Measurements from ENCODE around the gene KNDC1.

KNDC1 gene

GRCh38 chr10:133123746-133124356 lies 36.2 kb upstream of the KNDC1 start:
- H3K9ac ChIP-seq (ENCODE audit: low read length) = no peak overlapping the region
- no peak overlapping the region for H2AFZ ChIP-seq (ENCODE audit: low read depth, low read length)
- no peak for TF ChIP-seq EZH2phosphoT487 (IDR thresholded peaks at IDR 0.05; ENCODE audit: low read depth)
- no peak for TF ChIP-seq CTCF (IDR thresholded peaks at IDR 0.05; ENCODE audit: low read depth, low read length)
- H3K27ac ChIP-seq (ENCODE audit: low read length) = no peak overlapping the region
- no peaks in the 10 kb centered on the region for H4K20me1 ChIP-seq (ENCODE audit: insufficient read depth, low read length)
- H3K79me2 ChIP-seq (ENCODE audit: low read length) = no peaks in the 10 kb centered on the region
- no peak overlapping the region for H3K4me2 ChIP-seq (ENCODE audit: low read length)
- no peaks in the 10 kb centered on the region for H3K4me1 ChIP-seq (ENCODE audit: low read length)
- no peaks in the 10 kb centered on the region for H3K9me3 ChIP-seq (ENCODE audit: insufficient read depth, low read length)
- no peaks in the 10 kb centered on the region for H3K36me3 ChIP-seq (replicated peaks; ENCODE audit: low read depth, low read length)
- no peak overlapping the region for H3K4me3 ChIP-seq (ENCODE audit: low read length)
- H3K27me3 ChIP-seq (ENCODE audit: low read depth, low read length) = no peaks in the 10 kb centered on the region

GRCh38 chr10:133124357-133125211 lies 35.4 kb upstream of the KNDC1 start:
- H3K36me3 ChIP-seq (replicated peaks; ENCODE audit: low read depth, low read length) = no peaks in the 10 kb centered on the region
- no peak overlapping the region for H2AFZ ChIP-seq (ENCODE audit: low read depth, low read length)
- H3K4me2 ChIP-seq (ENCODE audit: low read length) = no peak overlapping the region
- no peak overlapping the region for H3K9ac ChIP-seq (ENCODE audit: low read length)
- no peaks in the 10 kb centered on the region for H3K9me3 ChIP-seq (ENCODE audit: insufficient read depth, low read length)
- TF ChIP-seq EZH2phosphoT487 (IDR thresholded peaks at IDR 0.05; ENCODE audit: low read depth) (no peak), CTCF (IDR thresholded peaks at IDR 0.05; ENCODE audit: low read depth, low read length) (no peak)
- no peaks in the 10 kb centered on the region for H4K20me1 ChIP-seq (ENCODE audit: insufficient read depth, low read length)
- H3K79me2 ChIP-seq (ENCODE audit: low read length) = no peaks in the 10 kb centered on the region
- no peaks in the 10 kb centered on the region for H3K27me3 ChIP-seq (ENCODE audit: low read depth, low read length)
- H3K4me3 ChIP-seq (ENCODE audit: low read length) = no peak overlapping the region
- no peak overlapping the region for H3K27ac ChIP-seq (ENCODE audit: low read length)
- no peaks in the 10 kb centered on the region for H3K4me1 ChIP-seq (ENCODE audit: low read length)

- Histone ChIP-seq H3K27ac (ENCODE audit: low read length) (no peak overlapping the region), H3K27me3 (ENCODE audit: low read depth, low read length) (no peaks in the 10 kb centered on the region), H3K9ac (ENCODE audit: low read length) (no peak overlapping the region), H3K4me1 (ENCODE audit: low read length) (no peaks in the 10 kb centered on the region), H2AFZ (ENCODE audit: low read depth, low read length) (no peak overlapping the region), H3K9me3 (ENCODE audit: insufficient read depth, low read length) (no peaks in the 10 kb centered on the region), H4K20me1 (ENCODE audit: insufficient read depth, low read length) (no peaks in the 10 kb centered on the region), H3K36me3 (replicated peaks; ENCODE audit: low read depth, low read length) (no peaks in the 10 kb centered on the region), H3K4me3 (ENCODE audit: low read length) (no peak overlapping the region), H3K4me2 (ENCODE audit: low read length) (no peak overlapping the region), H3K79me2 (ENCODE audit: low read length) (no peaks in the 10 kb centered on the region)
- no peak for TF ChIP-seq CTCF (IDR thresholded peaks at IDR 0.05; ENCODE audit: low read depth, low read length)
- no peak for TF ChIP-seq EZH2phosphoT487 (IDR thresholded peaks at IDR 0.05; ENCODE audit: low read depth)
Measured at GRCh38 chr10:133125901-133126300, 34.1 kb upstream of the KNDC1 start.

DNA sequence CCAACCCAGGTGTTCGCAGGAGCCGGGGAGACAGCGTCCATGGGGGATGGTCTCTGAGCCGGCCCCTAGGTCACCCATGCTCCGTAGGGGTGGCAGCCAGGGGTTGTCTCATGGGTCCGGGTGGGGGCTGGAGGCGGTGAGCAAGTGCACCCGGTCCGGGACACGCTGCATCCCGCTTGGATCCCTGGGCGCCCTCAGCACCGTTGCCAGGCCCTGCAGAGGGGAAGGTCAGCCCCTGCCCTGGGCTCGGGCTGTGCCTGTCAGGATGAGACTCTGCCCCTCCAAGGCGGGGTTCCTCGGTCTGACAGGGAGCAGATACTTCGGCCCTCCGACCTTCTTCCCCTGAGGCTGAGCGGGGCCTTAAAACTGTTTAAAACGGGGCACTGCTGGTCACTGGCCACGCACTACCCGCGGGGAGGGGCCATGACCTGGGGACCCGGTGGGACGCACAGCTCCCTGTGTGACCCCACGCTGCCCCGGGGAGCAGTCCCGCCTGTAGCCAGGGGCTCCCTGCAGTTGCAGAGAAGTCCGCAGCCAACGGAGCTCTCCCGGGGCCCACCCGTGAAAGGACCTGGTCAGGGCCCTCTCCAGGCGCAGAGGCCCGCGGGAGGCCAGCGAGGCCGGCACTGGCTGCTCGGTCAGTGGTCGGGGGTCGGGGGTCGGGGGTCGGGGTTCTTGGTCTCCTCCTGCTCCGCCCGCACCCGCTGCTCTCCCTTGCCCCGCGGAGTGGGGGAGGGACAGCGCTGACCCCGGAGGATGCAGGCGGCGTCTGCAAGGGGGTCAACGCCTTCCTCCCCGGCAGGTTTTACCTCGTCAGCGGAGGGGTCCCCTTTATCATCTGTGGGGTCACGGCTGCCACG lies 33.4 kb upstream of the KNDC1 start:
- H3K4me3 ChIP-seq (ENCODE audit: low read length) = no peak overlapping the region

More for the DNA sequence above, 33.4 kb upstream of the KNDC1 start:
- no peaks in the 10 kb centered on the region for H3K36me3 ChIP-seq (replicated peaks; ENCODE audit: low read depth, low read length)
- TF ChIP-seq EZH2phosphoT487 (IDR thresholded peaks at IDR 0.05; ENCODE audit: low read depth) (no peak), CTCF (IDR thresholded peaks at IDR 0.05; ENCODE audit: low read depth, low read length) (no peak)
- no peaks in the 10 kb centered on the region for H3K79me2 ChIP-seq (ENCODE audit: low read length)
- H3K27ac ChIP-seq (ENCODE audit: low read length) = no peak overlapping the region
- no peaks in the 10 kb centered on the region for H4K20me1 ChIP-seq (ENCODE audit: insufficient read depth, low read length)
- H3K27me3 ChIP-seq (ENCODE audit: low read depth, low read length) = no peaks in the 10 kb centered on the region
- H2AFZ ChIP-seq (ENCODE audit: low read depth, low read length) = no peak overlapping the region
- no peaks in the 10 kb centered on the region for H3K4me1 ChIP-seq (ENCODE audit: low read length)
- no peak overlapping the region for H3K9ac ChIP-seq (ENCODE audit: low read length)
- no peaks in the 10 kb centered on the region for H3K9me3 ChIP-seq (ENCODE audit: insufficient read depth, low read length)
- H3K4me2 ChIP-seq (ENCODE audit: low read length) = no peak overlapping the region
